ENCODE measurements around the gene PAK5. TPM values are rescaled to one million over a fixed set of nuclear protein-coding genes. Genes with fewer than 3 reads are reported as not detected.

The PAK5 gene
- total RNA-seq, 1 experiment from 2014 or later = not detected

DNA sequence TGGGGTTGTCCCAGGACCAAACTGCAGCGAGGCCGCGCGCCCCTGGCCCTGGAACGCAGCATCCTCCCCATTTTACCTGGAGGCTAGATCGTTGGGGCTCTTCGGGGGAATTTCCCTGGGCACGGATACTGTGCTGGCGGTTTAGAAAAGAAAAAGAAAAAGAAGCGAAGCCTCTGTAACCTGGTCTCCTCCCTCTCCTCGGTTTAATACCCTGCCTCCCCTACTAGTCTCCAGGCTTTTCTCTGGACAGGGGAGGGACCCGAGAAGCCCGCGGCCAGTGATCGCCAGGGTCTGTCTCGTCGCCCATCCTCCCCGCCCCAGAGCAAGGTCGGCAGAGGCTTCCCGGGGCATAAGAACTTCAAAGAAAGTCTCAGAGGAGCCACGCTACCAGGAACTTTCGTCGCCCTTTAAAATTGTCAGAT, 330.6 kb downstream of the PAK5 start:
- Histone ChIP-seq H3K79me2 (ENCODE audit: insufficient read depth, low read length) (no peaks in the 10 kb centered on the region), H3K9me3 (ENCODE audit: control insufficient read depth in 1 of 2, insufficient read depth in 1 of 2, low read depth in 1 of 2, low read length in 2 of 2) (no peaks in the 10 kb centered on the region), H3K4me3 (replicated peaks in 1 of 2; ENCODE audit: low read depth in 1 of 2, low read length in 2 of 2) (no peak overlapping the region), H3K4me1 (ENCODE audit: control insufficient read depth in 1 of 2, insufficient read depth in 2 of 2, low read length in 2 of 2) (no peaks in the 10 kb centered on the region), H3K9me2 (ENCODE audit: insufficient read depth) (no peaks in the 10 kb centered on the region), H3K4me2 (ENCODE audit: low read length) (no peak overlapping the region), H3K9ac (ENCODE audit: low read length) (no peak overlapping the region), H3K27me3 (ENCODE audit: insufficient read depth, low read length) (peaks cover 11% of the 10 kb centered on the region; the same call in 1 of the 2 replicates), H4K20me1 (ENCODE audit: insufficient read depth) (no peaks in the 10 kb centered on the region; the same call in 1 of the 2 replicates), H3K36me3 (ENCODE audit: control insufficient read depth in 1 of 2, insufficient read depth in 2 of 2, low read length in 2 of 2) (no peaks in the 10 kb centered on the region), H3K27ac (ENCODE audit: low read depth, low read length) (no peak overlapping the region), H2AFZ (ENCODE audit: low read depth, low read length, poor library complexity, severe bottlenecking) (no peak overlapping the region)
- ChIA-PET POLR2A (no interaction called here), RAD21 (ENCODE audit: low non-redundant PET in 1 of 2, low total read pairs in 2 of 2, uncharacterized antibody in 2 of 2, unreplicated experiment in 2 of 2) (no interaction called here), CTCF (no interaction called here)
- ATAC-seq (no peak), DNase-seq (ENCODE audit: low read depth, low spot score) (no peak)
- intact Hi-C loops (cut with micrococcal nuclease) = no loop called here
- TF ChIP-seq RAD21 (IDR thresholded peaks at IDR 0.05; ENCODE audit: low read depth) (no peak), CEBPB (IDR thresholded peaks at IDR 0.05; ENCODE audit: low read depth) (no peak), ZNF274 (IDR thresholded peaks at IDR 0.05; ENCODE audit: low read depth, low read length) (no peak), ELF1 (IDR thresholded peaks at IDR 0.05; ENCODE audit: borderline replicate concordance, low read depth) (no peak), SRF (IDR thresholded peaks at IDR 0.05; ENCODE audit: low read depth) (no peak), SIN3A (IDR thresholded peaks at IDR 0.05; ENCODE audit: low read depth) (no peak), FOSL1 (IDR thresholded peaks at IDR 0.05; ENCODE audit: low read depth) (no peak), CBX3 (IDR thresholded peaks at IDR 0.05; ENCODE audit: low read depth) (no peak), ZFX (IDR thresholded peaks at IDR 0.05) (no peak), EZH2phosphoT487 (IDR thresholded peaks at IDR 0.05; ENCODE audit: borderline replicate concordance) (no peak), JUND (IDR thresholded peaks at IDR 0.05) (no peak), YY1 (IDR thresholded peaks at IDR 0.05; ENCODE audit: extremely low read depth, insufficient replicate concordance, low read depth, low read length) (no peak), POLR2A (IDR thresholded peaks at IDR 0.05; ENCODE audit: borderline replicate concordance, extremely low read depth, insufficient read depth, insufficient read length) (no peak), POLR2AphosphoS5 (IDR thresholded peaks at IDR 0.05; ENCODE audit: low read depth, low read length) (no peak)
- TF ChIP-seq, protein P1, sequence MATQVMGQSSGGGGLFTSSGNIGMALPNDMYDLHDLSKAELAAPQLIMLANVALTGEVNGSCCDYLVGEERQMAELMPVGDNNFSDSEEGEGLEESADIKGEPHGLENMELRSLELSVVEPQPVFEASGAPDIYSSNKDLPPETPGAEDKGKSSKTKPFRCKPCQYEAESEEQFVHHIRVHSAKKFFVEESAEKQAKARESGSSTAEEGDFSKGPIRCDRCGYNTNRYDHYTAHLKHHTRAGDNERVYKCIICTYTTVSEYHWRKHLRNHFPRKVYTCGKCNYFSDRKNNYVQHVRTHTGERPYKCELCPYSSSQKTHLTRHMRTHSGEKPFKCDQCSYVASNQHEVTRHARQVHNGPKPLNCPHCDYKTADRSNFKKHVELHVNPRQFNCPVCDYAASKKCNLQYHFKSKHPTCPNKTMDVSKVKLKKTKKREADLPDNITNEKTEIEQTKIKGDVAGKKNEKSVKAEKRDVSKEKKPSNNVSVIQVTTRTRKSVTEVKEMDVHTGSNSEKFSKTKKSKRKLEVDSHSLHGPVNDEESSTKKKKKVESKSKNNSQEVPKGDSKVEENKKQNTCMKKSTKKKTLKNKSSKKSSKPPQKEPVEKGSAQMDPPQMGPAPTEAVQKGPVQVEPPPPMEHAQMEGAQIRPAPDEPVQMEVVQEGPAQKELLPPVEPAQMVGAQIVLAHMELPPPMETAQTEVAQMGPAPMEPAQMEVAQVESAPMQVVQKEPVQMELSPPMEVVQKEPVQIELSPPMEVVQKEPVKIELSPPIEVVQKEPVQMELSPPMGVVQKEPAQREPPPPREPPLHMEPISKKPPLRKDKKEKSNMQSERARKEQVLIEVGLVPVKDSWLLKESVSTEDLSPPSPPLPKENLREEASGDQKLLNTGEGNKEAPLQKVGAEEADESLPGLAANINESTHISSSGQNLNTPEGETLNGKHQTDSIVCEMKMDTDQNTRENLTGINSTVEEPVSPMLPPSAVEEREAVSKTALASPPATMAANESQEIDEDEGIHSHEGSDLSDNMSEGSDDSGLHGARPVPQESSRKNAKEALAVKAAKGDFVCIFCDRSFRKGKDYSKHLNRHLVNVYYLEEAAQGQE (IDR thresholded peaks at IDR 0.05; ENCODE audit: low read depth) = no peak
- TF ChIP-seq, protein P2, sequence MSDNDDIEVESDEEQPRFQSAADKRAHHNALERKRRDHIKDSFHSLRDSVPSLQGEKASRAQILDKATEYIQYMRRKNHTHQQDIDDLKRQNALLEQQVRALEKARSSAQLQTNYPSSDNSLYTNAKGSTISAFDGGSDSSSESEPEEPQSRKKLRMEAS (IDR thresholded peaks at IDR 0.05) = no peak
- TF ChIP-seq, protein P3, sequence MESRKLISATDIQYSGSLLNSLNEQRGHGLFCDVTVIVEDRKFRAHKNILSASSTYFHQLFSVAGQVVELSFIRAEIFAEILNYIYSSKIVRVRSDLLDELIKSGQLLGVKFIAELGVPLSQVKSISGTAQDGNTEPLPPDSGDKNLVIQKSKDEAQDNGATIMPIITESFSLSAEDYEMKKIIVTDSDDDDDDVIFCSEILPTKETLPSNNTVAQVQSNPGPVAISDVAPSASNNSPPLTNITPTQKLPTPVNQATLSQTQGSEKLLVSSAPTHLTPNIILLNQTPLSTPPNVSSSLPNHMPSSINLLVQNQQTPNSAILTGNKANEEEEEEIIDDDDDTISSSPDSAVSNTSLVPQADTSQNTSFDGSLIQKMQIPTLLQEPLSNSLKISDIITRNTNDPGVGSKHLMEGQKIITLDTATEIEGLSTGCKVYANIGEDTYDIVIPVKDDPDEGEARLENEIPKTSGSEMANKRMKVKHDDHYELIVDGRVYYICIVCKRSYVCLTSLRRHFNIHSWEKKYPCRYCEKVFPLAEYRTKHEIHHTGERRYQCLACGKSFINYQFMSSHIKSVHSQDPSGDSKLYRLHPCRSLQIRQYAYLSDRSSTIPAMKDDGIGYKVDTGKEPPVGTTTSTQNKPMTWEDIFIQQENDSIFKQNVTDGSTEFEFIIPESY (IDR thresholded peaks at IDR 0.05; ENCODE audit: extremely low read depth, insufficient replicate concordance, low read length) = no peak
- TF ChIP-seq, protein P4, sequence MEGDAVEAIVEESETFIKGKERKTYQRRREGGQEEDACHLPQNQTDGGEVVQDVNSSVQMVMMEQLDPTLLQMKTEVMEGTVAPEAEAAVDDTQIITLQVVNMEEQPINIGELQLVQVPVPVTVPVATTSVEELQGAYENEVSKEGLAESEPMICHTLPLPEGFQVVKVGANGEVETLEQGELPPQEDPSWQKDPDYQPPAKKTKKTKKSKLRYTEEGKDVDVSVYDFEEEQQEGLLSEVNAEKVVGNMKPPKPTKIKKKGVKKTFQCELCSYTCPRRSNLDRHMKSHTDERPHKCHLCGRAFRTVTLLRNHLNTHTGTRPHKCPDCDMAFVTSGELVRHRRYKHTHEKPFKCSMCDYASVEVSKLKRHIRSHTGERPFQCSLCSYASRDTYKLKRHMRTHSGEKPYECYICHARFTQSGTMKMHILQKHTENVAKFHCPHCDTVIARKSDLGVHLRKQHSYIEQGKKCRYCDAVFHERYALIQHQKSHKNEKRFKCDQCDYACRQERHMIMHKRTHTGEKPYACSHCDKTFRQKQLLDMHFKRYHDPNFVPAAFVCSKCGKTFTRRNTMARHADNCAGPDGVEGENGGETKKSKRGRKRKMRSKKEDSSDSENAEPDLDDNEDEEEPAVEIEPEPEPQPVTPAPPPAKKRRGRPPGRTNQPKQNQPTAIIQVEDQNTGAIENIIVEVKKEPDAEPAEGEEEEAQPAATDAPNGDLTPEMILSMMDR (IDR thresholded peaks at IDR 0.05 in 2 of 3, conservative IDR thresholded peaks at IDR 0.05 in 1 of 3; ENCODE audit: borderline replicate concordance in 1 of 3, insufficient read depth in 1 of 3, low read depth in 2 of 3, low read length in 2 of 3) = no peak
- BruUV-seq (replicated peaks) = no TSS peak
